Transverse colon (tissue), 4 donors: ENCODE measurements around the gene HEG1.

ENCODE experiments used
- EP300 ChIP-seq: sonication (generic); formaldehyde crosslinking; IDR thresholded peaks from one replicate; pipeline ENCODE4 v1.6.1; 2017; ENCODE audit warnings: antibody characterized with exemption, low read depth
- POLR2A ChIP-seq: fragments of 450-650 bp; IDR thresholded peaks from one replicate; pipeline ENCODE4 v1.6.1; 2016; ENCODE audit warnings: antibody characterized with exemption, mild to moderate bottlenecking, moderate library complexity
- POLR2AphosphoS5 ChIP-seq, 3 donors: sonication (generic); formaldehyde crosslinking; IDR thresholded peaks; one replicate each; pipeline ENCODE4 v1.6.1; 2016; ENCODE audit warnings: antibody characterized with exemption in 3 of 3
- TF ChIP-seq, protein P1 (sequence below), 5 experiments: fragments of 200-600 bp in 3 of 5; fragments of 450-650 bp in 2 of 5; sonication (generic) in 3 of 5; IDR thresholded peaks; 1 replicate in 2 of 5; 2 replicates in 3 of 5; pipeline ENCODE4 v1.5.1; 2016 to 2017; ENCODE audit warnings: antibody characterized with exemption in 5 of 5, inconsistent platforms in 3 of 5, mild to moderate bottlenecking in 2 of 5, moderate library complexity in 1 of 5

DNA sequence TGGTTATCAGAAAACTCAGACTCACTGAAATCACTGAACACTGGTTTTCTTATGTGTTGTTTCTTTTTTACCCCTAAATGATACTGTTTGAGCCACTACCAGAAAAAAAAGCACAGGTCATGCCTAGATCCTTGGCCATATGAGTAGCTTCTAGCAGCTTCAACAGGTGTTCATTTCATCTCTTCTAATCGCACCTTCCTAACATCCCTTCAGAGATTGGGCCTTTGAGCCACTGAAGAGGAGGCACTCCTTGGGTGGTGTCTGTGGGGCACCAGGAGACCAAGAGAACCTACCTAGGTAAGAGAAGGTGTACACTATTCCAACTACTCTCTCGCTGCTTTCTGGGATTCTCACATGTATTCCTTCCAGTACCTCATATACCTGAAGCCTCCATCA, 2.5 kb downstream of the HEG1 start:
- TF ChIP-seq, protein P1, sequence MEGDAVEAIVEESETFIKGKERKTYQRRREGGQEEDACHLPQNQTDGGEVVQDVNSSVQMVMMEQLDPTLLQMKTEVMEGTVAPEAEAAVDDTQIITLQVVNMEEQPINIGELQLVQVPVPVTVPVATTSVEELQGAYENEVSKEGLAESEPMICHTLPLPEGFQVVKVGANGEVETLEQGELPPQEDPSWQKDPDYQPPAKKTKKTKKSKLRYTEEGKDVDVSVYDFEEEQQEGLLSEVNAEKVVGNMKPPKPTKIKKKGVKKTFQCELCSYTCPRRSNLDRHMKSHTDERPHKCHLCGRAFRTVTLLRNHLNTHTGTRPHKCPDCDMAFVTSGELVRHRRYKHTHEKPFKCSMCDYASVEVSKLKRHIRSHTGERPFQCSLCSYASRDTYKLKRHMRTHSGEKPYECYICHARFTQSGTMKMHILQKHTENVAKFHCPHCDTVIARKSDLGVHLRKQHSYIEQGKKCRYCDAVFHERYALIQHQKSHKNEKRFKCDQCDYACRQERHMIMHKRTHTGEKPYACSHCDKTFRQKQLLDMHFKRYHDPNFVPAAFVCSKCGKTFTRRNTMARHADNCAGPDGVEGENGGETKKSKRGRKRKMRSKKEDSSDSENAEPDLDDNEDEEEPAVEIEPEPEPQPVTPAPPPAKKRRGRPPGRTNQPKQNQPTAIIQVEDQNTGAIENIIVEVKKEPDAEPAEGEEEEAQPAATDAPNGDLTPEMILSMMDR (IDR thresholded peaks at IDR 0.05), result no peak
- TF ChIP-seq POLR2A, result no peak
- no peak for TF ChIP-seq POLR2AphosphoS5 (IDR thresholded peaks at IDR 0.05)
- TF ChIP-seq EP300, result no peak
